ENCODE measurements around the gene UTP4.
"Not testable (repeated sequence)": the region's sequence is repeated elsewhere in the genome, so short reads cannot be mapped to it uniquely, and the experiment has no call there.

The UTP4 gene

GRCh38 chr16:69131167-69131838 is 1.1 kb upstream of the UTP4 start:
- no peak for DNase-seq (ENCODE audit: low read depth in 2 of 2)

GRCh38 chr16:69131839-69132423 is 518 bp upstream of the UTP4 start:
- DNase-seq (ENCODE audit: low read depth in 2 of 2), result peak; percentile 71 to 83

GRCh38 chr16:69133373-69133954 is 1.0 kb downstream of the UTP4 start:
- no peak for DNase-seq (ENCODE audit: low read depth in 2 of 2)

GRCh38 chr16:69138608-69139007 is 6.2 kb downstream of the UTP4 start:
- no peak for DNase-seq (ENCODE audit: low read depth in 2 of 2)

- DNase-seq (ENCODE audit: low read depth in 2 of 2), result not testable (repeated sequence)
These were observed 7.0 kb downstream of the UTP4 start for GRCh38 chr16:69139464-69139863.

- no peak for DNase-seq (ENCODE audit: low read depth in 2 of 2)
These were observed 8.6 kb downstream of the UTP4 start for GRCh38 chr16:69141014-69141413.

GRCh38 chr16:69141936-69142335 is 9.5 kb downstream of the UTP4 start:
- no peak for DNase-seq (ENCODE audit: low read depth in 2 of 2)

GRCh38 chr16:69143116-69143515 is 10.7 kb downstream of the UTP4 start:
- DNase-seq (ENCODE audit: low read depth in 2 of 2), result no peak

GRCh38 chr16:69145658-69146057 is 13.2 kb downstream of the UTP4 start:
- DNase-seq (ENCODE audit: low read depth in 2 of 2), result no peak

GRCh38 chr16:69149621-69150020 is 17.2 kb downstream of the UTP4 start:
- not testable (repeated sequence) for DNase-seq (ENCODE audit: low read depth in 2 of 2)

GRCh38 chr16:69150146-69150865 is 17.9 kb downstream of the UTP4 start:
- peak in 1 of 2 donors; percentile 34 for DNase-seq (ENCODE audit: low read depth in 2 of 2)

GRCh38 chr16:69157196-69157595 is 24.7 kb downstream of the UTP4 start:
- no peak for DNase-seq (ENCODE audit: low read depth in 2 of 2)

GRCh38 chr16:69160192-69160591 is 27.7 kb downstream of the UTP4 start:
- no peak for DNase-seq (ENCODE audit: low read depth in 2 of 2)

GRCh38 chr16:69165584-69165983 is 33.1 kb downstream of the UTP4 start:
- no peak for DNase-seq (ENCODE audit: low read depth in 2 of 2)

GRCh38 chr16:69166221-69166833 is 33.9 kb downstream of the UTP4 start:
- DNase-seq (ENCODE audit: low read depth in 2 of 2), result peak; percentile 59 to 76

- no peak for DNase-seq (ENCODE audit: low read depth in 2 of 2)
These were observed 34.8 kb downstream of the UTP4 start for GRCh38 chr16:69166946-69167930.

- DNase-seq (ENCODE audit: low read depth in 2 of 2), result no peak
These were observed 36.6 kb downstream of the UTP4 start for GRCh38 chr16:69169051-69169450.

GRCh38 chr16:69169607-69170352 is 37.3 kb downstream of the UTP4 start:
- no peak for DNase-seq (ENCODE audit: low read depth in 2 of 2)

GRCh38 chr16:69171325-69172084 is 39.1 kb downstream of the UTP4 start:
- DNase-seq (ENCODE audit: low read depth in 2 of 2), result no peak

All from stimulated activated CD4-positive, alpha-beta T cell treated with anti-CD3 and anti-CD28 coated beads, Interleukin-4, amount 100 ng/mL, for 48 hours (primary cell).